Renal pelvis (tissue), 4 donors: ENCODE data around the gene CHRDL1. TPM values are rescaled to one million over a fixed set of nuclear protein-coding genes. Genes with fewer than 3 reads are reported as not detected.
"Not testable (repeated sequence)": the region's sequence is repeated elsewhere in the genome, so short reads cannot be mapped to it uniquely, and the experiment has no call there.

ENCODE experiments used
- DNase-seq: peaks from one replicate; pipeline ENCODE4 v3.0.0-alpha.2; 2013
- polyA plus RNA-seq, 3 donors: library from polyadenylated mRNA; unstranded; fragments of 120-200 nt; gene quantifications; one replicate each; pipeline ENCODE4 v1.2.1, GENCODE V29; 2013; ENCODE audit not compliant: insufficient read length in 3 of 3

CHRDL1 gene
- polyA plus RNA-seq, 3 donors: 10.5 to 10.9 (median 10.7) TPM

GRCh38 chrX:110665223-110666002 is 130.2 kb downstream of the CHRDL1 start:
- peak; percentile 11 for DNase-seq

- no peak for DNase-seq
Measured at GRCh38 chrX:110657073-110657472, 138.5 kb downstream of the CHRDL1 start.

- not testable (repeated sequence) for DNase-seq
Measured at GRCh38 chrX:110654280-110654679, 141.3 kb downstream of the CHRDL1 start.

GRCh38 chrX:110646386-110646785 is 149.2 kb downstream of the CHRDL1 start:
- DNase-seq: no peak
